Peyer's patch (tissue), 4 donors: ENCODE measurements around the gene SLC39A10. TPM values are rescaled to one million over a fixed set of nuclear protein-coding genes. Genes with fewer than 3 reads are reported as not detected.
"Not testable (repeated sequence)": the region's sequence is repeated elsewhere in the genome, so short reads cannot be mapped to it uniquely, and the experiment has no call there.

Experiments
- DNase-seq, 3 donors: peaks; one replicate each; pipeline ENCODE4 v3.0.0-alpha.2; 2017 to 2019
- H3K27ac ChIP-seq, 4 donors: fragments of 200-600 bp; sonication (generic); one replicate each; pipeline ENCODE4 v1.5.1; 2016 to 2019
- H3K27me3 ChIP-seq, 2 donors: fragments of 200-600 bp; sonication (generic); one replicate each; pipeline ENCODE4 v1.5.1; 2019
- H3K36me3 ChIP-seq, 3 donors: fragments of 200-600 bp; sonication (generic); one replicate each; pipeline ENCODE4 v1.5.1; 2016 to 2019
- H3K4me1 ChIP-seq, 4 donors: fragments of 200-600 bp; sonication (generic); one replicate each; pipeline ENCODE4 v1.5.1; 2016 to 2019
- H3K4me3 ChIP-seq, 4 donors: fragments of 200-600 bp; sonication (generic); 1 replicate in 3 of 4; 2 replicates in 1 of 4; pipeline ENCODE4 v1.5.1; 2016 to 2019; ENCODE audit warnings: mild to moderate bottlenecking in 1 of 4
- H3K9me3 ChIP-seq, 4 donors: fragments of 200-600 bp; sonication (generic); one replicate each; pipeline ENCODE4 v1.5.1; 2016 to 2019; ENCODE audit warnings: mild to moderate bottlenecking in 1 of 4
- POLR2A ChIP-seq, 2 donors: fragments of 450-650 bp; IDR thresholded peaks; one replicate each; pipeline ENCODE4 v1.5.1; 2017; ENCODE audit warnings: antibody characterized with exemption in 2 of 2, mild to moderate bottlenecking in 2 of 2, moderate library complexity in 2 of 2
- total RNA-seq, 4 donors: library from RNA; depleted of rRNA; stranded (reverse); fragments of >200 nt; gene quantifications; one replicate each; pipeline ENCODE4 v1.1.0, GENCODE V29; 2016
- TF ChIP-seq, protein P1 (sequence below), 6 experiments: fragments of 450-650 bp in 4 of 6; fragments of 200-600 bp in 2 of 6; sonication (generic) in 1 of 6; IDR thresholded peaks; one replicate each; pipeline ENCODE4 v1.5.1; 2017 to 2019; ENCODE audit warnings: antibody characterized with exemption in 6 of 6, mild to moderate bottlenecking in 3 of 6, moderate library complexity in 1 of 6

Gene SLC39A10
- total RNA-seq, 4 donors from 2014 or later: 6.0 to 30.5 (median 10.3) TPM

DNA sequence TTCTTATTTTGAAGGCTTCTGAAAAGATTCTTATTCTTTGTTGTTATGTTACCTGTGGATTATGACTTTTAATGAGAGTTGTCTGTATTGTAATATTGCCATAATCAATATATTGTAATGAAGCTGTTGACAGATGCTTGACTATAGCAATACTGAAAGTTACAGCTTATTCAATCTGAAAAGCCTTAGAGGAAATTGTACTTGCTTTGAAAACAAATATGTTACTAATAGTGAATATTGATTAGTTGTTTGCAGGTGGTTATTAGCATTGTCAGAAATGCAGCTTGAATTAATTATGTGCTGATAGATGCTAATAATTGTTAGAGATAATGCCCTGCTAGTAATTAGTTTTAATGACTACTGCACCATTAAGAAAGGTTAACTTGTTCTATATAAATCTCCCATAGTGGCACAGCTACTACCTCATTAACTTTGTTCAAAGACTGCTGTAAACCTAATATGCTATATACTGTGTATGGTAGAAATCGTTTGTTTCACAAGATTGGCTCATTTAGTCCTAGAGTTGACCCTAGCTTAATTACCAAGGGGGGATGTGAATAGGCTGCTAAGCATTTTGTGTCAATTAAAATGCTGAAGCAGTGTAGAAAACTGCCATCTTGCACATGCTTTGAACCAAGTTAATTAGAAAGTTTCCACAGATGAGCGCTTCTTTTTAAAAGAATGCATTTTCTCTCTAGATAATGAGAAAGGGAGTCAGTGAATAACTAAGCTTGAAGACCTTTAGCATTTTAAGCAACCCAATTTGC lies 30.5 kb downstream of the SLC39A10 start:
- no peak for DNase-seq
- TF ChIP-seq POLR2A (IDR thresholded peaks at IDR 0.05): no peak
- TF ChIP-seq, protein P1, sequence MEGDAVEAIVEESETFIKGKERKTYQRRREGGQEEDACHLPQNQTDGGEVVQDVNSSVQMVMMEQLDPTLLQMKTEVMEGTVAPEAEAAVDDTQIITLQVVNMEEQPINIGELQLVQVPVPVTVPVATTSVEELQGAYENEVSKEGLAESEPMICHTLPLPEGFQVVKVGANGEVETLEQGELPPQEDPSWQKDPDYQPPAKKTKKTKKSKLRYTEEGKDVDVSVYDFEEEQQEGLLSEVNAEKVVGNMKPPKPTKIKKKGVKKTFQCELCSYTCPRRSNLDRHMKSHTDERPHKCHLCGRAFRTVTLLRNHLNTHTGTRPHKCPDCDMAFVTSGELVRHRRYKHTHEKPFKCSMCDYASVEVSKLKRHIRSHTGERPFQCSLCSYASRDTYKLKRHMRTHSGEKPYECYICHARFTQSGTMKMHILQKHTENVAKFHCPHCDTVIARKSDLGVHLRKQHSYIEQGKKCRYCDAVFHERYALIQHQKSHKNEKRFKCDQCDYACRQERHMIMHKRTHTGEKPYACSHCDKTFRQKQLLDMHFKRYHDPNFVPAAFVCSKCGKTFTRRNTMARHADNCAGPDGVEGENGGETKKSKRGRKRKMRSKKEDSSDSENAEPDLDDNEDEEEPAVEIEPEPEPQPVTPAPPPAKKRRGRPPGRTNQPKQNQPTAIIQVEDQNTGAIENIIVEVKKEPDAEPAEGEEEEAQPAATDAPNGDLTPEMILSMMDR (IDR thresholded peaks at IDR 0.05): no peak

DNA sequence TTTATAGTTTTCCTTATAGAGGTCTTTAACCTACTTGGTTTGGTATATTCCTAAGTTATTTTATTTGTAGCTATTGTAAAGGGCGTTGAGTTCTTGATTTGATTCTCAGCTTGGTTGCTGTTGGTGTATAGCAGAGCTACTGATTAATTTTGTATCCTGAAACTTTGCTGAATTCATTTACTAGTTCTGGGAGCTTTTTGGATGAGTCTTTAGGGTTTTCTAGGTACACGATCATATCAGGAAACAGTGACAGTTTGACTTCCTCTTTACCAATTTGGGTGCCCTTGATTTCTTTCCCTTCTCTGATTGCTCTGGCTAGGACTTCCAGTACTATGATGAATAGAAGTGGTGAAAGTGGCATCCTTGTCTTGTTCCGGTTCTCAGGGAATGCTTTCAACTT lies 35.5 kb downstream of the SLC39A10 start:
- H3K9me3 ChIP-seq, H3K4me3 ChIP-seq, H3K27ac ChIP-seq, DNase-seq, H3K27me3 ChIP-seq, H3K36me3 ChIP-seq, H3K4me1 ChIP-seq: not testable (repeated sequence)

More for the DNA sequence above, 30.5 kb downstream of the SLC39A10 start:
- no peaks in the 10 kb centered on the region for H3K27me3 ChIP-seq
- no peaks in the 10 kb centered on the region for H3K36me3 ChIP-seq
- H3K27ac ChIP-seq: no peak overlapping the region
- H3K4me3 ChIP-seq: no peak overlapping the region
- no peaks in the 10 kb centered on the region for H3K9me3 ChIP-seq
- no peaks in the 10 kb centered on the region for H3K4me1 ChIP-seq

DNA sequence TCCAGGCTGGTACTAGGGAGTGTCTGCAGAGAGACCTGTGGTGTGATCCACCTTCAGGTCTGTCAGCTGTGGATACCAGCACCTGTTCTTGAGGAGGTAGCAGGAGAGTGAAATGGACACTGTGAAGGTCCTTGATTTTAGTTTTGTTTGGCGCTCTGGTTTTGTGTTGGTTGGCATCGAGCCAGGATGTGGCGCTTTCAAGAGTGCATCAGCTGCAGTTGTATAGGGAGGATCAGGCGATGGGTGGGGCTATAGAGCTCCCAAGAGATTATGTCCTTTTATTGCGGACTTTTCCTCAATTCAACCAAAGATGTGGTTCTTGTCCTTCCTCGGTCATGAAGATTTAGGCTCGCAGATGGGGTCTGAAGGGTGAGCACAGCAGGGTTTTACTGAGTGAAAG lies 37.5 kb downstream of the SLC39A10 start:
- Histone ChIP-seq H3K9me3 (no peaks in the 10 kb centered on the region), H3K36me3 (no peaks in the 10 kb centered on the region), H3K4me1 (no peaks in the 10 kb centered on the region), H3K4me3 (no peak overlapping the region), H3K27ac (no peak overlapping the region), H3K27me3 (no peaks in the 10 kb centered on the region)
- DNase-seq: no peak
- TF ChIP-seq, protein P1 (IDR thresholded peaks at IDR 0.05): no peak
- TF ChIP-seq POLR2A (IDR thresholded peaks at IDR 0.05): no peak

DNA sequence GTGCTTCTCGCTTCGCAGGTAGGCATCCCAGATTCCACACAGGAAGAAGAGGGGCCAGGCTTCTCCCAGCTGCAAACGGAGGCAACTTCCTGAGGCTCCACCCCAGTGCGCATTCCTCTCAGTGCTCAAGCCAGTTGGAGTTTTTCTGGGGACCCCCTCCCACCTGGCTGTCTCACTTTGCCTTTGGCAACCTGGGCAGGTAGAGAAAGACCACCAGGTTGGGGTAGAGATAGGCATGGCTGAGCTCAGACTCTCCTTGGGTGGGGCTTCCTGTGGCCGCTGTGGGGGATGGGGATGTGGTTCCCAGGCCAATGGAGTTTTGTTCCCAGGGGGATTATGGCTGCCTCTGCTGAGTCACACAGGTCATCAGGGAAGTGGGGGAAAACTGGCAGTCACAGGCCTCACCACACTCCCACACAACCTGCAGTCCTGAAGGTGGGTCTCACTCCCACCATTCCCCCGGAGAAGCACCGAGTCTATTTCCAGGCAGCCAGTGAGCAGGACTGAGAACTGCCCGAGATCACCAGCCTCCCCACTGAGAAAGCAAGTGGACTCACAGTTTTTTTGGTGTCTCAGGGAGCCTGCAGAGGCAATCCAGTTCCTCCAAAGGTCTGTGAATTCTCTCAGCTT lies 38.1 kb downstream of the SLC39A10 start:
- H3K4me1 ChIP-seq: no peaks in the 10 kb centered on the region

DNA sequence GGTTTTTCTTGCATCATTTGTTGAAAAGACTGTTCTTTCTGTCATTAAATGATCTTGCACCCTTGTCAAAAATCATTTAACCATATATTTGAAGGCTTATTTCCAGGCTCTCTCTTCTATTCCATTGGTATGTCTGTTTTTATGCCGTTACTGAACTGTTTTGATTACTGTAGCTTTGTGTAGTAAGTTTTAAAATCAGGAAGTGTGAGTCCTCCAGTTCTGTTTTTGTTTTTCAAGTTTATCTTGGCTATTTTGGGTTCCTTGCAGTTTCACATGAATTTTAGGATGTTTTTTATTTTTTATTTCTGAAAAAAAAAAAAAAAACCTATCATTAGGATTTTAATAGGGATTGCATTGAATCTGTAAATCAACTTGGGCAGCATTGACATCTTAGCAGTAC lies 39.0 kb downstream of the SLC39A10 start:
- H3K4me3 ChIP-seq: no peak overlapping the region
- TF ChIP-seq, protein P1 (IDR thresholded peaks at IDR 0.05): no peak
- no peak for TF ChIP-seq POLR2A (IDR thresholded peaks at IDR 0.05)
- no peak for DNase-seq

More for the DNA sequence above, 38.1 kb downstream of the SLC39A10 start:
- H3K36me3 ChIP-seq: no peaks in the 10 kb centered on the region
- DNase-seq: no peak
- no peak overlapping the region for H3K4me3 ChIP-seq
- no peaks in the 10 kb centered on the region for H3K27me3 ChIP-seq
- no peaks in the 10 kb centered on the region for H3K9me3 ChIP-seq
- H3K27ac ChIP-seq: no peak overlapping the region
- TF ChIP-seq POLR2A (IDR thresholded peaks at IDR 0.05): no peak
- TF ChIP-seq, protein P1 (IDR thresholded peaks at IDR 0.05): no peak

DNA sequence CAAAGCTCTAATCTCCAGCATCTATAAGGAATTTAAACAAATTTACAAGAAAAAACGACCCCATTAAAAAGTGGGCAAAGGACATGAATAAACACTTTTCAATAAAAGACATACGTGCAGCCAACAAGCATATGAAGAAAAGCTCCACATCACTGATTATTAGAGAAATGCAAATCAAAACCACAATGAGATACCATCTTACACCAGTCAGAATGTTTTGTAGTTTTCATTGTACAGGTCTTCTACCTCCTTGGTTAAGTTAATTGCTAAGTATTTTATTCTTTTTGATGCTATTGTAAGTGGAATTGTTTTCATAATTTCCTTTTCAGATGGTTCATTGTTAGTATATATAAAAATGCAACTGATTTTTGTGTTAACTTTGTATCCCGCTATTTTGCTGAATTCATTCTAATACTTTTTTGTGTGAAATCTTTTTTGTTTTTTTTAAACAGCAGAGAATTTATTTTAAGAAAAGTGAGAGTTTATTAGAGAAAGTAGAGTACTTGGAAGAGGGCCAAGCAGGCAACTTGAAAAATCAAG lies 40.7 kb downstream of the SLC39A10 start:
- H3K4me1 ChIP-seq: no peaks in the 10 kb centered on the region
- no peaks in the 10 kb centered on the region for H3K9me3 ChIP-seq
- TF ChIP-seq POLR2A (IDR thresholded peaks at IDR 0.05): no peak
- TF ChIP-seq, protein P1 (IDR thresholded peaks at IDR 0.05): no peak
- no peak overlapping the region for H3K4me3 ChIP-seq
- no peak overlapping the region for H3K27ac ChIP-seq
- H3K27me3 ChIP-seq: no peaks in the 10 kb centered on the region
- no peaks in the 10 kb centered on the region for H3K36me3 ChIP-seq
- no peak for DNase-seq

More for the DNA sequence above, 39.0 kb downstream of the SLC39A10 start:
- no peak overlapping the region for H3K27ac ChIP-seq
- no peaks in the 10 kb centered on the region for H3K27me3 ChIP-seq
- H3K36me3 ChIP-seq: no peaks in the 10 kb centered on the region
- no peaks in the 10 kb centered on the region for H3K9me3 ChIP-seq
- no peaks in the 10 kb centered on the region for H3K4me1 ChIP-seq
